Stomach (tissue), 4 donors: ENCODE data around the gene NKAP.
"Not testable (repeated sequence)": the region's sequence is repeated elsewhere in the genome, so short reads cannot be mapped to it uniquely, and the experiment has no call there.

Experiments
- CTCF ChIP-seq, 7 experiments: fragments of 450-650 bp in 4 of 7; fragments of 200-600 bp in 3 of 7; sonication (generic) in 3 of 7; IDR thresholded peaks; one replicate each; pipeline ENCODE4 v1.5.1; 2016 to 2019; ENCODE audit warnings: antibody characterized with exemption in 7 of 7, control low read depth in 2 of 7, mild to moderate bottlenecking in 1 of 7
- POLR2A ChIP-seq, 4 donors: fragments of 450-650 bp; IDR thresholded peaks; one replicate each; pipeline ENCODE4 v1.6.1; 2016; ENCODE audit warnings: antibody characterized with exemption in 4 of 4, control low read depth in 2 of 4, mild to moderate bottlenecking in 1 of 4, moderate library complexity in 1 of 4
- POLR2AphosphoS5 ChIP-seq, 3 donors: sonication (generic); formaldehyde crosslinking; IDR thresholded peaks; one replicate each; pipeline ENCODE4 v1.6.1; 2016; ENCODE audit warnings: antibody characterized with exemption in 3 of 3

GRCh38 chrX:119891961-119892692 lies 51.4 kb downstream of the NKAP start:
- not testable (repeated sequence) for TF ChIP-seq CTCF, POLR2A, POLR2AphosphoS5 (IDR thresholded peaks at IDR 0.05)
